Vagina (tissue), 2 donors: ENCODE results near the gene CTNNA3.

Experiments used
- POLR2A ChIP-seq, 2 donors: fragments of 450-650 bp; IDR thresholded peaks; one replicate each; pipeline ENCODE4 v1.6.1; 2017; ENCODE audit warnings: antibody characterized with exemption in 2 of 2, mild to moderate bottlenecking in 2 of 2, moderate library complexity in 2 of 2
- POLR2AphosphoS5 ChIP-seq, 2 donors: sonication (generic); formaldehyde crosslinking; IDR thresholded peaks; one replicate each; pipeline ENCODE4 v1.9.0; 2017; ENCODE audit warnings: antibody characterized with exemption in 2 of 2, mild to moderate bottlenecking in 2 of 2, low read depth in 1 of 2; ENCODE audit not compliant: insufficient read depth in 1 of 2
- TF ChIP-seq, protein P1 (sequence below), 3 experiments: fragments of 450-650 bp in 2 of 3; fragments of 200-600 bp in 1 of 3; sonication (generic) in 1 of 3; IDR thresholded peaks; one replicate each; pipeline ENCODE4 v1.5.1; 2017 to 2019; ENCODE audit warnings: antibody characterized with exemption in 3 of 3, mild to moderate bottlenecking in 2 of 3, moderate library complexity in 2 of 3

- TF ChIP-seq, protein P1, sequence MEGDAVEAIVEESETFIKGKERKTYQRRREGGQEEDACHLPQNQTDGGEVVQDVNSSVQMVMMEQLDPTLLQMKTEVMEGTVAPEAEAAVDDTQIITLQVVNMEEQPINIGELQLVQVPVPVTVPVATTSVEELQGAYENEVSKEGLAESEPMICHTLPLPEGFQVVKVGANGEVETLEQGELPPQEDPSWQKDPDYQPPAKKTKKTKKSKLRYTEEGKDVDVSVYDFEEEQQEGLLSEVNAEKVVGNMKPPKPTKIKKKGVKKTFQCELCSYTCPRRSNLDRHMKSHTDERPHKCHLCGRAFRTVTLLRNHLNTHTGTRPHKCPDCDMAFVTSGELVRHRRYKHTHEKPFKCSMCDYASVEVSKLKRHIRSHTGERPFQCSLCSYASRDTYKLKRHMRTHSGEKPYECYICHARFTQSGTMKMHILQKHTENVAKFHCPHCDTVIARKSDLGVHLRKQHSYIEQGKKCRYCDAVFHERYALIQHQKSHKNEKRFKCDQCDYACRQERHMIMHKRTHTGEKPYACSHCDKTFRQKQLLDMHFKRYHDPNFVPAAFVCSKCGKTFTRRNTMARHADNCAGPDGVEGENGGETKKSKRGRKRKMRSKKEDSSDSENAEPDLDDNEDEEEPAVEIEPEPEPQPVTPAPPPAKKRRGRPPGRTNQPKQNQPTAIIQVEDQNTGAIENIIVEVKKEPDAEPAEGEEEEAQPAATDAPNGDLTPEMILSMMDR (IDR thresholded peaks at IDR 0.05), result no peak
- TF ChIP-seq POLR2A (IDR thresholded peaks at IDR 0.05) (no peak), POLR2AphosphoS5 (IDR thresholded peaks at IDR 0.05; ENCODE audit: insufficient read depth in 1 of 2, low read depth in 1 of 2) (no peak)
Measured at GRCh38 chr10:66848856-66849255, 847.1 kb downstream of the CTNNA3 start.
